NOMO-1 treated with dmso at 0.1 percent for 144 hours (cell line): ENCODE measurements around the gene MEIOSIN.

Experiments
- DNase-seq: peaks from one replicate; lab custom pipeline; 2025; ENCODE audit not compliant: unreplicated experiment; lab: John Stamatoyannopoulos, UW

MEIOSIN gene

DNA sequence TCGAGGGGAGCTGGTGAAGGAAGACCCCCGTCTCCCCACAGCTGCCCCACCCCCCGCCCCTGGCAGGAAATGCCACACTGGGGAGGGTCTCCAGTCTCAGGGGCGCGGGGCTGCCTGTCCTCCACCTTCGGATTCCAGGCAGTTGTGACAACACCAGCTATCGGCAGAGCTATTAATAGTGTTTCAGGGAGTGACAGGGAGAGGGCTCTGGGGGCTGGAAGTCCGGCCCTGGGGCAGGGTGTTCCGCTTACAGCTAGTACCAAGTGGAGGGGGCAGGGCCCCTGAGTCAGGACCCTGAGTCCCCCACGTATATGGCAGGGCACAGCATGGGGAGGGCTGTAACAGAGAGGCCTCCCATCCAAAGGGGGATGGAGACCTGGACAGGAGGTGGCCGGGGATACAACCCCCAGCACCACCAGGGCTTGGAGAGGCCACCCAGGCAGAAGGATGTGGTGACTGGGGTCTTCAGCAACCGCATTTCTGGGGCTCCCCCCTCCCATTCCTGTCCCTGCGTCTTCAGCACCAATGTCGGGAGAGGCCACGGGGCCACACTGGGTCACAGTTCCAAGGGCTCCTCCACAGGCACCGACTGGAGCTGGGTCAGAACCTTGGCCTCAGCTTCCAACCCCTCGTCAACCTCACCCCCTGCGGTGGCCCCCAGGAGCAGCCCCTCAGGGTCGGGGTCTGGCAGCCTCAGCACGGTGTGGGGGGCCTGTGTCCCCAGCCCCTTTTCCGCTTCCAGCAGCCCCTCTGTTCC lies 31.9 kb downstream of the MEIOSIN start:
- DNase-seq = no peak

DNA sequence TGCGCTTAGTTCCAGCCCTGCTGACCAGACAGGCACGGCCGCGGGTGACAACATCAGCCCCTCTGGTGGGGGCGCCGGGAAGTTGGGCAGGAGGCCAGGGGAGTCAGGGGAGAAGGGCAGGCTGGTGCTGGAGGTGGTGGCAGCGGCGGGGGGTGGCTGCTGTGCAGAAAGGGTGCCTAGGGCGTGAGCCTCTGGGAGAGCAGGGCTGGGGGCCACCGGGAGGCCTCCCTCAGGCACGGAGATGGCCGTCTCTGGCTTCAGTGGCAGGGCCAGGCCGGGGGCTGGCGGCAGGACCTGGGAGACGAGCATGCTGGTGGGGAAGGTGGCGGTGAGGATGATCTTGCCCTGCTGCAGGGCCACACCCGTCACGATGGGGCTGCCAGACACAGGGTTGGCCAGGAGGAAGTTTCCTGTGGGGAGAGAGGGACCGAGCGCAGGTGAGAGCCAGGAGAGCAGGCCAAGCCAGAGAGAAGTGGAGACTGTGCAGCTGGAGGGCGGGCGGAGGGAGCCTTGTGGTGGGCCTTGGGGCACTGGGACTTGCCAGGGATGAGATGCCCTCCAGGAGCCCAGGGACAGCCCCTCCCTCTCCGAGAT lies 32.6 kb downstream of the MEIOSIN start:
- no peak for DNase-seq

DNA sequence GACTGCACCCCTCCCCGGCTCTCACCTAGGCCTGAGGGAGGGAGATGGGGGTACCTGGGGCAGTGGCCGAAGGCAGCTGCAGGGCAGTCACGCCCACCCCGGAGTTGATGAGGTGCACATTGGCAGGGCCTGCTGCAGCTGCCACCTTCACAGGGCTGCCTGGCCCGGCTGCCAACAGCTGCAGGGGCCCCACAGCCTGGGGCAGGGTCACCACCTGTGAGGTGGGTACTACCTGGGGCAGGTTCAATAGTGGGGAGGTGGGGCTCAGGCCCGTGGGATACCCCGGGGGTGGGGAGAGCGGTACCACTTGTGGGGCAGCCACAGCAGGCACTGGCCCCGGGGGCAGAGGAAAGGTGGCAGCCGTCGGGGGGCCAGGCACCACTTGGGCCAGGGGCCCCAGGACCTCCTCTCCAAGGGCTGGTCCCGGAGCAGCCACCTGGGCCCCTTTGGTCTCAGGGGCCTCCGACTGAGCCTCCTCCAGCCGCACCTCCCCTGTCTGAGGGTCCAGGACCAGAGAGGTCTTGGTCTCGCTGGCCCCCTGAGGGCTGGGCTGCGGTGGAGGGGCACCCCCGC lies 33.1 kb downstream of the MEIOSIN start:
- DNase-seq = no peak

DNA sequence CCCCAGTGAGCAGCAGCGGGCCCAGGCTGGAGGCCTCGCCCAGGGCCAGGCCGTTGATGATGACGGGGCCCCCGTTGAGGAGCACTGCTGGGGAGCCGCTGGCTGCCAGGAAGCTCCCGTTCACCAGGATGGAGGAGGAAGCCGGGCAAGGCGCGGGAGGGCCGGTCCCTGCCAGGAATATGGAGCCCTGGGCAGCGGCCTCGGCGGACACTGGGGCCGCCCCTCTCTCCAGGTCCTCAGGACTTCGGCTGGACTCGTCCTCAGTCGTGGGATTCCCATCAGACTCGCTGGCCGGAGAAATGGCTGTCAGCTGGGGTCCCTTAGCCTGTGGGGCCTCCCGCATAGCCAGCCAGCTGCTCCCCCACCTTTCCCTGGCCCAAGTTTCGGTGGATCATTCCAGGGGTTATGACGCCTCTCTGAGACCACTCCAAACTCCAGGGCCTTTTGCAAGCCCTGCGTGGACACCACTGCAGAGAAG lies 33.7 kb downstream of the MEIOSIN start:
- no peak for DNase-seq

DNA sequence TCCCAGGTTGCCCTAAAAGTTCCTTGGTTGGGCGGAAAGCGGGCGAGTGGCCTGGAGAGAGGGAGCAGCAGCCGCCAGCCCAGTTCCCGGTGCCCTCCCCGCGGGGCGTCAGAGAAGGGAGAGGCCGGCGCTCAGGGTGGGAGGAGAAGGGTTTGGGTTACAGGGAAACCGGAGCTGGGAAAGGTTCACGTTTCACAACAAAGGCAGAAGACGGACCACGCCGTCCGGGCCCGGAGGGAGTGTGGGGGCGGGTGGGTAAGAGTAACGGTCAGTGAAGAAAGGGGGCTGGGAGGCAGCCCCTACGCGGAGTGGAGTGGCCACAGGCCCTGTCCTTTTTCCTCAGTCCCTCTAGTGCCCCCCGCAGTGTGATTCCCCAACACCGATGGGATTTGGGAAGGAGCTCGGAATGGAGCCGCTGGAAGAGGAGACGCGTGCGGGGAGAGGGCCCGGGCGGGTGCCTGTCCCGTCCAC lies 34.2 kb downstream of the MEIOSIN start:
- DNase-seq = no peak

DNA sequence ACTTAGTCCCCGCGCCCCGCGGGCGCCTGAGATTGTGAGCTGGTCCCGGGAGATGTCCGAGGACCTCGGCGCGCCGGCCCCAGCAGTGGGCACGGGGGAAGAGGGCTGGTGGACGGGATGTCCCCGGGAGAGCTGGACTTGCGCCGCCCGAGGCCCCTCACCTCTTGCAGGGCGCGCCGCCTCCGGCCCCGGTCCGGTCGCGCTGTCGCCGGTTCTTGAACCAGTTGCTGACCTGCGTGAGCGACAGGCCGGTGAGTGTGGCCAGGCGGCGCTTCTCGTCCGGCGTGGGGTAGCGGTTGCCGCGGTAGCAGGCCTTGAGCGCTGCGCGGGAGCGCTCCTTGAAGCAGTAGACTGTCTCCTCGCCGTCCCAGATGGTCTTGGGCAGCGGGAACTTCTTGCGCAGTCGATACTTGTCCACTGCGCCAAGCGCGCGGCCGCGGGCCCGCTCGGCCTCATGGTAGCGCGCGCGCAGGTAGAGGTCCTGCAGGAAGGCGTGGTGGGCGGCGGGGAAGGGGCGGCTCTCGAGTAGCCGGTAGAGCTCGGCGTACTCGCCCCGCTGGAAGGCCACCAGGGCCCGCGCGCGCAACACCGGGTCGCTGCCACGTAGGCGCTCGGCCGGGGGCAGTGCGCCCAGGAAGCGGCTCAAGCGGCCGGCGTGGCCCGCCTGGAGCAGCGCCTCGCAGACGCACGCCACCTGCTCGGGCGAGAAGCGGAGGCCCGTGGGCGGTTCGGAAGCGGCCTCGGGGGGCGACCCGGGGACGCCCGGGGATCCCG lies 34.8 kb downstream of the MEIOSIN start:
- no peak for DNase-seq

DNA sequence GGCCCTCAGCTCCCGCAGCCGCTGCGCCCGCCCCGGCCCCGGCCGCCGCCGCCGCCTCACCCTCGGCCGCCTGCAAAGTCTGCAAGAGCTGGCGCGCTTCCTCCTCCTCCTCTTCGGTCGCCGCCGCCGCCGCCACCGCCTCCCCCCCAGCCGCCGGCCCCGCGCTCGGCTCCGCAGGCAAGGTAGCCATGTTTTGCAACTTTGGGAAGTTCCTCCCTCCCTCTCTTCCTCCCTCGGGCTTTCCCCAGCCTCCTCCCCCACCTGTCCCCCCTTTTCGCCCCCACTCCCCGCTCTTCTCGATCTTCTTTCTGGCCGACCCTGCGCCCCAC lies 35.4 kb downstream of the MEIOSIN start:
- no peak for DNase-seq

DNA sequence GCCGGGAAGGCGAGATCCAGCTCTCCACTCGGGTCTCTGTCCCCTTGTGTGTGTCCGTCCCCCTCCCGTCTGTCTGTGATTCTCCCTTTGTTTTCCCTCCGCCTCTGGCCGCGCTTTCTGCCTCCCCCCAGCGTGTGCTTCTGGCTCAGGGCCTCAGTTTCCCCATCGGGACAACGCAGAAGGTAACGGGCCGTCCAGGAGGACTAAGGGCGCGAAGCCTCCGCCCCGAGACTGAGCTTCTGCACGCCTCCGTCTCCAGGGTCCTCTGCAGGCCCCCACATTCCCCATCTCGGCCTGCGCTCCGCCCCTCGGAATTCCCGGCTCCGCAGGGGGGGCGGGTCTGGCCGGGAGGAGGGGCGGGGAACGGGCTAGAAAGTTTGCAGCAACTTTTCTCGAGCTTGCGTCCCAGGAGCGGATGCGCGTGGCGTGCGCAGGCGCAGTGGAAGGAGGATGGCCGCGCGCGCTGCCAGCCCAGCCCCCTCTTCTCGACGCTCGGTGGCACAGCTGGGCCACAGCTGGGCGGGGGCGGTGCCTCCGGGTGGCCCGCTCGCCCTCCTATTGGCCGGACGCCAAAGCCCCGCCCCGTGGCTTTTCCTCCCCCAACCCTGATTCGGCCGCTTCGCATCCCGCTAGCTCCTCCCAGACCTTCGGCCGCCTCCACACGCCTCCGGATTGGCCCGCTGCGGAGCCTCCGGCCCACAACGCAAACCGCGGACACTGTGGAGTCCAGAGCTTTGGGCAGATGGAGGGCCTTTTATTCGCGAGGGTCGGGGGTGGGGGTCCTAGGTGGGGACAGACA lies 35.9 kb downstream of the MEIOSIN start, which contains the start of gene SIX5:
SIX5 (minus strand) TSS at position 269 of the 799 bp plus-strand sequence. CDS start 408 bp downstream, outside the sequence.
- peak; percentile 92 for DNase-seq

DNA sequence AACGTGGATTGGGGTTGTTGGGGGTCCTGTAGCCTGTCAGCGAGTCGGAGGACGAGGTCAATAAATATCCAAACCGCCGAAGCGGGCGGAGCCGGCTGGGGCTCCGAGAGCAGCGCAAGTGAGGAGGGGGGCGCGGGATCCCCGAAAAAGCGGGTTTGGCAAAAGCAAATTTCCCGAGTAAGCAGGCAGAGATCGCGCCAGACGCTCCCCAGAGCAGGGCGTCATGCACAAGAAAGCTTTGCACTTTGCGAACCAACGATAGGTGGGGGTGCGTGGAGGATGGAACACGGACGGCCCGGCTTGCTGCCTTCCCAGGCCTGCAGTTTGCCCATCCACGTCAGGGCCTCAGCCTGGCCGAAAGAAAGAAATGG lies 36.6 kb downstream of the MEIOSIN start:
- no peak for DNase-seq

DNA sequence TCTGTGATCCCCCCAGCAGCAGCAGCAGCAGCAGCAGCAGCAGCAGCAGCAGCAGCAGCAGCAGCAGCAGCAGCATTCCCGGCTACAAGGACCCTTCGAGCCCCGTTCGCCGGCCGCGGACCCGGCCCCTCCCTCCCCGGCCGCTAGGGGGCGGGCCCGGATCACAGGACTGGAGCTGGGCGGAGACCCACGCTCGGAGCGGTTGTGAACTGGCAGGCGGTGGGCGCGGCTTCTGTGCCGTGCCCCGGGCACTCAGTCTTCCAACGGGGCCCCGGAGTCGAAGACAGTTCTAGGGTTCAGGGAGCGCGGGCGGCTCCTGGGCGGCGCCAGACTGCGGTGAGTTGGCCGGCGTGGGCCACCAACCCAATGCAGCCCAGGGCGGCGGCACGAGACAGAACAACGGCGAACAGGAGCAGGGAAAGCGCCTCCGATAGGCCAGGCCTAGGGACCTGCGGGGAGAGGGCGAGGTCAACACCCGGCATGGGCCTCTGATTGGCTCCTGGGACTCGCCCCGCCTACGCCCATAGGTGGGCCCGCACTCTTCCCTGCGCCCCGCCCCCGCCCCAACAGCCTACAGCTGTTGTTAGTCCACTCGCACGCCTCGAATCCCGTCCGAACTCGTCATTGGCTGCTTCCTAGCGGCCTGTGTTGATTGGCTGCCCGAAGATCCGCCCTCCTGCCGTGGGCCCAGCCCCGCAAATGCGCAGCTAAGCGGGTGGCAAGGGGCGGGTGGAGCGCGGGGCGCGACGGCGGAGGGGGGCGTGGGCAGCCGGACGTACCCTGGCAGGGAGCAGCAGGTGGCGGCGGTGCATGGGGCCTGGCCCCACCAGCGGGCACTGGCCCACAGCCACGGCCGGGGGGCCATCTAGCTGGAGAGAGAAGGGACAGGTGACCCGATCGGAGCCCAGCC lies 37.2 kb downstream of the MEIOSIN start:
- DNase-seq = peak; percentile 90

DNA sequence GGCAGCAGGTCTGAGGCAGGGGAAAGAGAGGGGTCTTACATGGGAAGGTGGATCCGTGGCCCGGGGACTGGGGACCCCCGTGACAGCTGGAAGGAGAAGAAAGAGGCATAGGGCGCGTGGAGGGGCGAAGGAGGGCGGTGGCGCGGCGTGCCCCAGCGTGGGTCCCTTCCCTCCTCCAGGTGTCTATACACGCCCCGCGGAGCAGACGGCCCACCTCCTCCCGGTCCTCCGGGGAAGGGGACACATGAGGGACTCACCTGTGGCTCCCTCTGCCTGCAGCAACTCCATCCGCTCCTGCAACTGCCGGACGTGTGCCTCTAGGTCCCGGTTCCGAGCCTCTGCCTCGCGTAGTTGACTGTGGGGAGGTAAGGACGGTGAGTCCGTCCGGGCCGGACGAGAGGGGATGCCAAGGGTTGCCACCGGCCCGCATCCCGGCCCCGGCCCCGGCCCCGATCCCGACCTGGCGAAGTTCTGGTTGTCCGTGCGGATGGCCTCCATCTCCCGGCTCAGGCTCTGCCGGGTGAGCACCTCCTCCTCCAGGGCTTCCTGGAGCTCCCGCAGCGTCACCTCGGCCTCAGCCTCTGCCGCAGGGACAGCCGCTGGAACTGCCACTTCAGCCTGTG lies 38.2 kb downstream of the MEIOSIN start:
- DNase-seq = no peak

DNA sequence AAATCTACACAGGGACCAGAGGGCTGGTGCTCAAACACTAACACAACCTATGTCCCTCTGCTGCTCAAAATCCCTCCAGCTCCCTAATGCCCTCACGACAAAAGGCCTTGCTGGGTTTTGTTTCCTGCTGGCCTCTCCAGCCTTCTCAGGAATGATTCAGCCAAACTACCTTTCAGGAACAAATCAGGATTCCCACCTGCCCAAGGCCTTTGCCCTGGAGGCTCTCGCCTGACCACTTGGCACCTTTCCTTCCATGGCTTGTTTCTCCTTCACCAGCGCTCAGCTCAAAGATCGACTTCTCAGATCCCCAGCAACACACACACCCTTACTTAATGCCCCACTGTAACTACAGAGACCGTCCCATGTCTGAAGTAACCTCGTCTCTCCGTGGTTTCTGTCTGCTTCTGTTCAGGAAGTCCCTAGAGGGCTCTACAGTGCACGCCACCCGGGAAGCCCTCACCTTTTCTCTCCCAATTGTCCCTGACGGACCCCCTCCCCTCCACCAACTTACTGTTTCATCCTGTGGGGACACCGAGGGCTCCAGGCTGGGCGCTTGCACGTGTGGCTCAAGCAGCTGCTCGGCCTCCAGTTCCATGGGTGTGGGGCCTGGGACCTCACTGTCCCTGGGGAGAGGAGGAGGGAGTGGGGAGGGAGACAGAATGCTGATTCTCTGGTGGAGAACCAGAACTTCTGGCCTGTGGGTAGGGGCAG lies 39.0 kb downstream of the MEIOSIN start:
- DNase-seq = no peak

DNA sequence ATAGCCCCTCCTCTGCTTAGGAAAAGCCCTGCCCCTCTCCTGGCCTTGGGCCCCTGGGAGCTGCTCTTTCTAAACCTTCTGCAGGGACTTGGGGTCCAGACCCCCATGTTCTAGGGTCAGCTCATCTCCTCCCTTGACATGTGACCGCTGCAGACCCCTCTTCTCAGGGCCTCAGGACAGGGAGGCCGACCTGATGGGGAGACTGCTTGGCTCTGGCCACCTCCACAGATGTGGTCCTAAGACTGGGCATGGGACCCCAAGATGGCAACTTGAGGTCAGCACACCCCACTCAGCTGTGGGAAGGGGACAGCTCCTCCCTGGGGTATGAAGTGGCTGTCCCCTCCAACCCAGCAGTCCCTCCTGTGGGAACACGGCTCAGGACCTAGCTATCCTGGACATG lies 39.7 kb downstream of the MEIOSIN start:
- DNase-seq = no peak

DNA sequence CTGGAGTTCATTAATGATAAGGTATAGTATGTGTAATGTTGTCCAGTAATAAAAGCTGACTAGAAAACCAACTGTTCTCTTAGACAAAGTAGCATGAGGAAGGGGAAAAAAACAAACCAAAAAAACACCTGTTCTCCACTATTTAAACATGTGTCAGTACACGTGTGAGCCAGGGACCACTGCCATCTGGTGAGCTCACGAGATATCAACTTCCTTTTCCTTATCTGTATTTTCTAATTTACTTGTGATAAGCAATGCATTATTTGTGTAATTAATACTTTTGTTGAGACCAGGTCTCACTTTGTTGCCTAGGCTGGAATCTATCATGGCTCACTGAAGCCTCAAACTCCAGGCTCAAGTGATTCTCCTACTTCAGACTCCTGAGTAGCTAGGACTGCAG lies 40.1 kb downstream of the MEIOSIN start:
- DNase-seq = no peak

DNA sequence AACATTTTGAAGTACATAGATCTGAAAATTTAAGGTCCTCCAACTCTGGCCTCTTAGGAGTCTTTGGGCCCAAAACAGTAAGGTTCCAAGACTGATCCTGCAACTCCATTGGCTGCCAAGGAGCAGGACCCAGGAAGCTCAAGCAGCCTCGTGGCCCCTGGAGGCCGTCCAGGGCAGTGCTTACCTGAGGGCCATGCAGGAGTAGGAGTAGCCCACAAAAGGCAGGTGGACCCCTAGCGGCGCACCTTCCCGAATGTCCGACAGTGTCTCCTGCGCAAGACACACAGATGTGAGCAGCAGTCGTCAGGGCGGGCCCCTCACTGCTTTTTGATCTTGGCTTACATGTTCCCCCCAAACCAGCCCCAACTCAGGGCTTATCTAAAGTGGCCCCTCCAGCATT lies 41.5 kb downstream of the MEIOSIN start:
- no peak for DNase-seq

DNA sequence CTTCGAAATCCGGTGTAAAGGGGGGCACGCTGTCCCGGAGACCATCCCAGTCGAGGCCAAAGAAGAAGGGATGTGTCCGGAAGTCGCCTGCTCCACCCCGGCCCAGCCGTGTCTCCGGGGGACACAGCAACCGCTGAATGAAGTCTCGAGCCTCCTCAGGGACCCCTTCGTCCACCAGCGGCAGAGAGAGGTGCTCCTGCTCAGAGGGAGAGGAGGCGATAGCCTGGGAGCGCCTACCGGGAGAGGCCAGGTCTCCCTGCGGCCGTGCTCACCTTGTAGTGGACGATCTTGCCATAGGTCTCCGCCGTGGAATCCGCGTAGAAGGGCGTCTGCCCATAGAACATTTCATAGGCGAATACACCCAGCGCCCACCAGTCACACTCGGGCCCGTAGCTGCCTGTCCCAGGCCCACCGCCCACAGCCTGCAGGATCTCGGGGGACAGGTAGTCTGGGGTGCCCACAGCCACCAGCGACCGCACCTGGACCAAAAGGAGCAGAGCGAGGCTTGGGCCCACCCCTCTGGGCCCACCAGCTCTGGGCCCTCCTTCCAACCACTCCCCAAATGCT lies 44.2 kb downstream of the MEIOSIN start:
- DNase-seq = no peak

DNA sequence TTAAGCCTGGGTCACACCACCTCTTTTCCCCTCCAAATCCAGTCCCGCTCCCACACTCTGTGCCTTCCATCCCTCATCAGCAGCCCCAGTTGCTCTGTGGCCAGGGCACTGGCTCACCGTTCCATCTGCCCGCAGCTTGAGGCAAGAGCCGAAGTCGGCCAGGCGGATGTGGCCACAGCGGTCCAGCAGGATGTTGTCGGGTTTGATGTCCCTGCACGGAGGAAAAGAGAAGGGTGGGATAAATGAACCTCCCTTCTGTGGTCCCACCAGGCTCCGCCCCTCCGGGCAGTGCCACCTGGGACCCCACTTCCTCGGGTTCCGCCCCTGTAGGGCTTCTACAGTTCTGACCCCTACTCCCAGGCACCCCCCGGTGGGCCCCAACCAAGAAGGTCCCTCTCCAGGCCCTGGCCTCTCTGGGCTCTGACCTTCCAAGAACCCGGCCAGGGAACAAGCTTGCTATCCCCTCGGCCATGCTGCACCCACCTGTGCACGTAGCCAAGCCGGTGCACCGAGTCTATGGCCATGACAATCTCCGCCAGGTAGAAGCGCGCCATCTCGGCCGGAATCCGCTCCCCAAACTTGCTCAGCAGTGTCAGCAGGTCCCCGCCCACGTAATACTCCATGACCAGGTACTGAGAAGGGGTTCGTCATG lies 44.9 kb downstream of the MEIOSIN start:
- DNase-seq = no peak
